ENCODE results near the gene SIAH1. TPM values are rescaled to one million over a fixed set of nuclear protein-coding genes. Genes with fewer than 3 reads are reported as not detected.

Gene SIAH1
- total and polyA plus RNA-seq, 12 donors = 10.1 to 17.2 (median 14.5) TPM

DNA sequence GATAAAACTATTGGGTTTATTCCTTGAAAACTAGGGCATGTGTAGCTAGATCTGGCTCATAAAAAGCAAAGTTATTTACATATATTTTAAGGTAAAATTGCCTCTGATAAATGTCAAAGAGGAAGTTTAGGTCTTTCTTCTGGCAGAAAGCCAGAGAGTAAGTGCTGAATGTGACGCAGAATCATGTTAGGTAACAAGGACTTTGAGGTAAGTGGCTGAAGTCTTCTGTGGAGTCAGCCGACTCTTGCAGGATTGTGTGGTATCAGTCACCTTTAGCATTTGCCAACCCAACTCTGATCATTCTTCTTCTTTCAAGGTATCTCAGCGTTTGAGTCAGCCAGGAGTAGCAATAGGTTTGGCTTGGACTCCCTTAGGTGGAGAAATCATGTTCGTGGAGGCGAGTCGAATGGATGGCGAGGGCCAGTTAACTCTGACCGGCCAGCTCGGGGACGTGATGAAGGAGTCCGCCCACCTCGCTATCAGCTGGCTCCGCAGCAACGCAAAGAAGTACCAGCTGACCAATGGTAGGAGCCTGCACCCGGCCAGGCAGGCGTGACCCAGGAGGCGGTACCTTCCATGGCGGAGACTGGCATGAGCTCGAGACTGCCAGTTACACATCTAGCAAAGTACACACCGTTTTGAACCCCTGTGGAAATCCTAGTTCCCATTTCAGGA, 37.9 kb downstream of the SIAH1 start:
- Histone ChIP-seq H3K27ac (no peak overlapping the region), H3K36me3 (peaks cover 0 to 88% (median 19%) of the 10 kb centered on the region in 9 donors), H3K9me3 (no peaks in the 10 kb centered on the region), H3K27me3 (no peaks in the 10 kb centered on the region), H3K4me3 (no peak overlapping the region), H3K4me1 (peaks cover 0 to 4% (median 0%) of the 10 kb centered on the region in 9 donors)
- no peak for TF ChIP-seq CTCF (IDR thresholded peaks at IDR 0.05)
- intact Hi-C loops (cut with DNase I) = loop anchor here in 1 of 10 donors (10.0 kb wide), 1 partner anchor 197 kb away; no protein-coding TSS in a partner anchor
- WGBS, 2 donors = 94% methylated on average over 20 of the region's 20 CpGs
- ATAC-seq (peak in 2 of 8 donors; percentile 22 to 27), DNase-seq (no peak)

GRCh38 chr16:48342591-48342990, 42.6 kb downstream of the SIAH1 start:
- no peak overlapping the region for H3K4me3 ChIP-seq
- no peak overlapping the region for H3K27ac ChIP-seq
- 89 to 94% methylated on average over 2 of the region's 2 CpGs for WGBS, 2 donors
- no peak for ATAC-seq
- DNase-seq = no peak
- no peaks in the 10 kb centered on the region for H3K9me3 ChIP-seq
- no peaks in the 10 kb centered on the region for H3K4me1 ChIP-seq
- peaks cover 0 to 87% (median 21%) of the 10 kb centered on the region in 9 donors for H3K36me3 ChIP-seq
- intact Hi-C loops (cut with DNase I) = loop anchor here in 1 of 10 donors (10.0 kb wide), 1 partner anchor 202 kb away; no protein-coding TSS in a partner anchor
- no peak for TF ChIP-seq CTCF (IDR thresholded peaks at IDR 0.05)
- no peaks in the 10 kb centered on the region for H3K27me3 ChIP-seq

DNA sequence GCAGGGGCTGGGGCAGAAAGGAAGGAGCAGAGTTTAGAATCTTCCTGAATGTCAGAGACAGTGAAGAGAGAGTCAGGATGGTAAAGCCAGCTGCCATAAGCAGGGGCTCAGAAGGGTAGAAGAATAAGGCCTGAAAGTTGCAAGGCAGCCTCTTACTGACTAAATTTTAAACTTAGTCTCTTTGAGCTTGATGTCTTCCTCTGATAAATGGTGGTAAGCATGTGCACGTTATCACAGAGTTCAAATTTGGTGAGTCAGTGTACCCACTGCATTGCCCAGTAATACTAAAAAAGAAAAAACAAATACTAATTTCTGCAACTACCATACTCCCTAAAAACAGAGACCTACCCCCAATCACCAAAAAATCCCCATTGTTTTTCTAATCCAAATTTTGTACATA, 45.2 kb downstream of the SIAH1 start:
- H3K27me3 ChIP-seq = no peaks in the 10 kb centered on the region
- H3K4me3 ChIP-seq = no peak overlapping the region
- intact Hi-C loops (cut with DNase I) = loop anchor here in 1 of 10 donors (10.0 kb wide), 1 partner anchor 205 kb away; no protein-coding TSS in a partner anchor
- H3K27ac ChIP-seq = no peak overlapping the region
- H3K36me3 ChIP-seq = peaks cover 0 to 96% (median 31%) of the 10 kb centered on the region in 9 donors
- TF ChIP-seq CTCF (IDR thresholded peaks at IDR 0.05) = no peak
- no peaks in the 10 kb centered on the region for H3K9me3 ChIP-seq
- H3K4me1 ChIP-seq = peaks cover 0 to 4% (median 0%) of the 10 kb centered on the region in 9 donors
- ATAC-seq = no peak
- DNase-seq = no peak
- WGBS, 2 donors = 92 to 95% methylated on average over 1 of the region's 1 CpG

DNA sequence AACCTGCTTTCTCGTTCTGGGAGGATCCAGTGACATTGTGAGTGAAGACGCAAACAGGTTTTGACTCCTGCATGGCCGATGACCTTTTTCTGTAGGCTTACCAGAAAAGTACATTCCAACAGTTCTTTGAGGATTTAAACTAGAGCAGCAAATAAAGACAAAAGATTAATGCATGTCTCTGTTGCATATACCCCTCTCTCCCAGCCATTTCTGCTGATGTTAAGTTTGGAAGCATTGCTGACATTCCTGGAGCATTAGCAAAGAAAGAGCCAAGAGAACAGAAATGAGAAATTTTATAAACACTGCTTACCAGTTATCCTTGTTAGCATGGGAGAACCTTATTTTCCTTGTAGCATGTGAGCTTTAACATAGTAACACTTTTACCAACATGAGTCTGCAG, 49.3 kb downstream of the SIAH1 start:
- no peaks in the 10 kb centered on the region for H3K27me3 ChIP-seq
- TF ChIP-seq CTCF (IDR thresholded peaks at IDR 0.05) = no peak
- H3K4me1 ChIP-seq = peaks cover 0 to 5% (median 2%) of the 10 kb centered on the region in 9 donors
- no peaks in the 10 kb centered on the region for H3K9me3 ChIP-seq
- DNase-seq (no peak), ATAC-seq (no peak)
- no peak overlapping the region for H3K27ac ChIP-seq
- no peak overlapping the region for H3K4me3 ChIP-seq
- 82 to 89% methylated on average over 3 of the region's 3 CpGs for WGBS, 2 donors
- peaks cover 0 to 81% (median 25%) of the 10 kb centered on the region in 9 donors for H3K36me3 ChIP-seq
- intact Hi-C loops (cut with DNase I) = no loop called here
